ENCODE results near the gene GPR84. TPM values are rescaled to one million over a fixed set of nuclear protein-coding genes. Genes with fewer than 3 reads are reported as not detected.
A peak's percentile ranks its signal among the peaks of the same experiment; 100 is the strongest.

Gene GPR84
- polyA plus RNA-seq, 1 of the 3 experiments (the other 2 are of a cell fraction), result 0.03 TPM

DNA sequence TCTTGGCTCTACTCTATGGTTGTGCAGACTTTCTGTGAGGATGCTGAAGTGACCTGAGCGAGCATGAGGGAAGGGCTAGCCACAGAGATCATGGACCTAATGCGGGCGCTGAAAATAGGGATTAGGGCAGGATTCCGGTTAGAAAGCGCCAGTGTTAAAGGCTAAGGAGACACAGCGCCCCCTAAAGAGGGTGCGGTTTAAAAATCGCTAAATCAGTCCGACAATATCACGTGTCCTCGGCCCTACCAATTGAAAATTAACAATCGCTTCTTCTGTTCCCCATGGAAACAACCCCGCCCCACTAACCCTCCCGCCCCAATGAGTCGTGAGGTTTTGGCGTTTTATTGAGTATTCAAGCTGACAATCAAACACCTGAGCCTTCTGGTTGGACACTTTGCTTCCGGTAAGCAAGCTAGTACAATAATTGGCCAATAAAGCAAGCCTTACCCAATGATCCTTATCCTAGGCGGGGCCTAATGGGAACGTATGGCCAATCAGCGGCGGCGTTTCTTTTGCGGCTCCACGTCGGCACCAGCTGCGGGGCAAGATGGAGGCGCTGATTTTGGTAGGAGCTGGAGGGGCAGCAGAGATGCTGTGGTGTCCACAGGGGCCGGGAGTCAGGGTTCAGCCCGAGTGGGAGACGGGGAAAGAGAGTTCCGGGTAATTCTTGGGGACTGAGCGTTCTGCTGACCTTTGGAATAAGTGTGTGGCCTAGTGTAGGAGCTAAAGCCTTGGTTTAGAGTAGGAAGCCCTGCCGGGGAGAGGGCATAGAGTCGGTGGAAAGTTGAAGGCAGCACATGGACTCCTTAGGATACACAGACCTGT, 39.5 kb downstream of the GPR84 start, which contains the start of gene COPZ1:
COPZ1 (plus strand) TSS at position 515 of the 825 bp plus-strand sequence; CDS start at position 548, 33 bp downstream.
- peak within 1 kb of the TSS; percentile 77 to 81 for H3K27ac ChIP-seq (ENCODE audit: low read depth in 2 of 2, low read length in 1 of 2)
- H3K4me3 ChIP-seq (ENCODE audit: low read depth in 2 of 2, low read length in 1 of 2), result peak within 1 kb of the TSS; percentile 68 to 86
- H4K20me1 ChIP-seq (ENCODE audit: insufficient read depth), result no peaks in the 10 kb centered on the region
- peaks cover 3% of the 10 kb centered on the region for H3F3A ChIP-seq (replicated peaks; ENCODE audit: insufficient read depth)
- CTCF ChIA-PET, result interaction anchor here (0.6 to 16.1 kb wide), 40 partner anchors 11 to 579 kb away, joined by 3 to 266 read pairs (median 5); partner anchors contain the start of genes CBX5, HNRNPA1, HOXC10 and NFE2
- peaks cover 0 to 9% of the 10 kb centered on the region in 2 experiments; a peak in 2 of 4 replicates for H3K4me1 ChIP-seq (ENCODE audit: control insufficient read depth in 1 of 2, insufficient read depth in 2 of 2, low read depth in 1 of 2, low read length in 1 of 2)
- no peaks in the 10 kb centered on the region for H3K9me2 ChIP-seq
- peak within 1 kb of the TSS; percentile 75 for H3K4me2 ChIP-seq
- POLR2A ChIA-PET, result interaction anchor here (0.7 to 1.9 kb wide), 8 partner anchors 10 to 106 kb away, joined by 3 to 12 read pairs (median 4); partner anchors contain the start of genes CBX5 and HNRNPA1
- H3K27me3 ChIP-seq (ENCODE audit: insufficient read depth), result no peaks in the 10 kb centered on the region
- peak; percentile 90 for DNase-seq
- peak within 1 kb of the TSS; percentile 99 for H2AFZ ChIP-seq (ENCODE audit: low read depth)
- H3K36me3 ChIP-seq (replicated peaks in 1 of 2; ENCODE audit: control insufficient read depth in 1 of 2, insufficient read depth in 2 of 2, low read length in 1 of 2), result peaks cover 4% of the 10 kb centered on the region in 2 experiments
- 5% methylated on average over 34 of the region's 34 CpGs for WGBS (ENCODE audit: low lambda C conversion rate)
- peak within 1 kb of the TSS; percentile 97 for H3K9ac ChIP-seq
- no peaks in the 10 kb centered on the region for H3K9me3 ChIP-seq
- H3K79me2 ChIP-seq (ENCODE audit: insufficient read depth), result peaks cover 48% of the 10 kb centered on the region
- TF ChIP-seq YY1 (IDR thresholded peaks at IDR 0.05; ENCODE audit: low read depth) (peak; percentile 94), EZH2phosphoT487 (IDR thresholded peaks at IDR 0.05; ENCODE audit: borderline replicate concordance, low read depth) (no peak), MEF2A (IDR thresholded peaks at IDR 0.05; ENCODE audit: borderline replicate concordance, low read depth) (no peak), SMC3 (IDR thresholded peaks at IDR 0.05; ENCODE audit: low read depth, low read length) (peak; percentile 67), NFIC (IDR thresholded peaks at IDR 0.05; ENCODE audit: borderline replicate concordance) (no peak), EP300 (IDR thresholded peaks at IDR 0.05; ENCODE audit: borderline replicate concordance in 1 of 2, low read depth in 1 of 2, low read length in 1 of 2) (0 out of 4 replicates have a peak, but pooled peaks of 1 of the 2 experiments have one; percentile 35), TEAD4 (IDR thresholded peaks at IDR 0.05; ENCODE audit: borderline replicate concordance, insufficient read depth) (no peak), RAD21 (IDR thresholded peaks at IDR 0.05; ENCODE audit: low read length) (peak; percentile 80), REST (IDR thresholded peaks at IDR 0.05; ENCODE audit: low read depth, low read length) (peak; percentile 55; the same call in 1 of the 2 replicates), TCF12 (IDR thresholded peaks at IDR 0.05) (0 out of 2 replicates have a peak, but pooled peaks have one; percentile 11), TAF1 (IDR thresholded peaks at IDR 0.05; ENCODE audit: borderline replicate concordance, low read depth, low read length) (peak; percentile 91), FOXM1 (IDR thresholded peaks at IDR 0.05; ENCODE audit: low read depth) (no peak), GATA2 (CRISPR knock-in tag; IDR thresholded peaks at IDR 0.05) (no peak), CTCF (IDR thresholded peaks at IDR 0.05) (peak; percentile 84), ELF1 (IDR thresholded peaks at IDR 0.05) (peak; percentile 88), FOSL2 (IDR thresholded peaks at IDR 0.05; ENCODE audit: borderline replicate concordance, low read depth) (no peak), SIN3A (IDR thresholded peaks at IDR 0.05; ENCODE audit: borderline replicate concordance, low read depth, low read length) (peak; percentile 69; the same call in 1 of the 2 replicates), FOXJ3 (CRISPR knock-in tag; IDR thresholded peaks at IDR 0.05) (no peak)
- TF ChIP-seq, protein P1, sequence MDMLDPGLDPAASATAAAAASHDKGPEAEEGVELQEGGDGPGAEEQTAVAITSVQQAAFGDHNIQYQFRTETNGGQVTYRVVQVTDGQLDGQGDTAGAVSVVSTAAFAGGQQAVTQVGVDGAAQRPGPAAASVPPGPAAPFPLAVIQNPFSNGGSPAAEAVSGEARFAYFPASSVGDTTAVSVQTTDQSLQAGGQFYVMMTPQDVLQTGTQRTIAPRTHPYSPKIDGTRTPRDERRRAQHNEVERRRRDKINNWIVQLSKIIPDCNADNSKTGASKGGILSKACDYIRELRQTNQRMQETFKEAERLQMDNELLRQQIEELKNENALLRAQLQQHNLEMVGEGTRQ (IDR thresholded peaks at IDR 0.05; ENCODE audit: borderline replicate concordance, low read depth, low read length), result no peak
- TF ChIP-seq, protein P2, sequence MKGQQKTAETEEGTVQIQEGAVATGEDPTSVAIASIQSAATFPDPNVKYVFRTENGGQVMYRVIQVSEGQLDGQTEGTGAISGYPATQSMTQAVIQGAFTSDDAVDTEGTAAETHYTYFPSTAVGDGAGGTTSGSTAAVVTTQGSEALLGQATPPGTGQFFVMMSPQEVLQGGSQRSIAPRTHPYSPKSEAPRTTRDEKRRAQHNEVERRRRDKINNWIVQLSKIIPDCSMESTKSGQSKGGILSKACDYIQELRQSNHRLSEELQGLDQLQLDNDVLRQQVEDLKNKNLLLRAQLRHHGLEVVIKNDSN (IDR thresholded peaks at IDR 0.05; ENCODE audit: borderline replicate concordance, low read depth), result peak; percentile 90
- TF ChIP-seq, protein P3, sequence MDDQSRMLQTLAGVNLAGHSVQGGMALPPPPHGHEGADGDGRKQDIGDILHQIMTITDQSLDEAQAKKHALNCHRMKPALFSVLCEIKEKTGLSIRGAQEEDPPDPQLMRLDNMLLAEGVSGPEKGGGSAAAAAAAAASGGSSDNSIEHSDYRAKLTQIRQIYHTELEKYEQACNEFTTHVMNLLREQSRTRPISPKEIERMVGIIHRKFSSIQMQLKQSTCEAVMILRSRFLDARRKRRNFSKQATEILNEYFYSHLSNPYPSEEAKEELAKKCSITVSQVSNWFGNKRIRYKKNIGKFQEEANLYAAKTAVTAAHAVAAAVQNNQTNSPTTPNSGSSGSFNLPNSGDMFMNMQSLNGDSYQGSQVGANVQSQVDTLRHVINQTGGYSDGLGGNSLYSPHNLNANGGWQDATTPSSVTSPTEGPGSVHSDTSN (IDR thresholded peaks at IDR 0.05), result peak; percentile 98
- TF ChIP-seq, protein P4, sequence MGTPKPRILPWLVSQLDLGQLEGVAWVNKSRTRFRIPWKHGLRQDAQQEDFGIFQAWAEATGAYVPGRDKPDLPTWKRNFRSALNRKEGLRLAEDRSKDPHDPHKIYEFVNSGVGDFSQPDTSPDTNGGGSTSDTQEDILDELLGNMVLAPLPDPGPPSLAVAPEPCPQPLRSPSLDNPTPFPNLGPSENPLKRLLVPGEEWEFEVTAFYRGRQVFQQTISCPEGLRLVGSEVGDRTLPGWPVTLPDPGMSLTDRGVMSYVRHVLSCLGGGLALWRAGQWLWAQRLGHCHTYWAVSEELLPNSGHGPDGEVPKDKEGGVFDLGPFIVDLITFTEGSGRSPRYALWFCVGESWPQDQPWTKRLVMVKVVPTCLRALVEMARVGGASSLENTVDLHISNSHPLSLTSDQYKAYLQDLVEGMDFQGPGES (IDR thresholded peaks at IDR 0.05; ENCODE audit: low read depth, low read length), result peak; percentile 93
